Right kidney (tissue), 1 donor: ENCODE measurements around the gene LGALSL.

Source experiments
- DNase-seq: peaks from one replicate; pipeline ENCODE4 v3.0.0-alpha.2; 2016

Gene LGALSL

GRCh38 chr2:64470766-64471295 lies 16.9 kb downstream of the LGALSL start:
- no peak for DNase-seq

GRCh38 chr2:64471600-64471999 lies 17.6 kb downstream of the LGALSL start:
- no peak for DNase-seq

GRCh38 chr2:64472881-64473280 lies 18.9 kb downstream of the LGALSL start:
- DNase-seq: no peak

- DNase-seq: no peak
Observed at GRCh38 chr2:64474121-64474571, 20.2 kb downstream of the LGALSL start.

- no peak for DNase-seq
Observed at GRCh38 chr2:64474636-64475035, 20.7 kb downstream of the LGALSL start.

GRCh38 chr2:64477037-64477436 lies 23.1 kb downstream of the LGALSL start:
- no peak for DNase-seq

- DNase-seq: no peak
Observed at GRCh38 chr2:64477979-64478378, 24.0 kb downstream of the LGALSL start.

- DNase-seq: no peak
Observed at GRCh38 chr2:64478502-64479230, 24.7 kb downstream of the LGALSL start.

GRCh38 chr2:64479259-64480117 lies 25.5 kb downstream of the LGALSL start:
- no peak for DNase-seq

GRCh38 chr2:64481665-64482064 lies 27.7 kb downstream of the LGALSL start:
- DNase-seq: no peak

- DNase-seq: no peak
Observed at GRCh38 chr2:64482243-64482642, 28.3 kb downstream of the LGALSL start.

GRCh38 chr2:64482765-64483504 lies 29.0 kb downstream of the LGALSL start:
- no peak for DNase-seq

- DNase-seq: no peak
Observed at GRCh38 chr2:64485331-64485730, 31.4 kb downstream of the LGALSL start.

- DNase-seq: no peak
Observed at GRCh38 chr2:64485961-64486360, 32.0 kb downstream of the LGALSL start.

- DNase-seq: no peak
Observed at GRCh38 chr2:64487256-64488049, 33.5 kb downstream of the LGALSL start.

GRCh38 chr2:64488050-64488974 lies 34.4 kb downstream of the LGALSL start:
- DNase-seq: peak; percentile 61

- no peak for DNase-seq
Observed at GRCh38 chr2:64489081-64489751, 35.3 kb downstream of the LGALSL start.

GRCh38 chr2:64491426-64491825 lies 37.5 kb downstream of the LGALSL start:
- no peak for DNase-seq

- DNase-seq: no peak
Observed at GRCh38 chr2:64492272-64492671, 38.3 kb downstream of the LGALSL start.

GRCh38 chr2:64492821-64493220 lies 38.9 kb downstream of the LGALSL start:
- no peak for DNase-seq
